Tibial nerve (tissue), 4 donors: ENCODE results near the gene ACTL9.

ENCODE experiments used
- CTCF ChIP-seq, 5 experiments: fragments of 200-600 bp in 3 of 5; fragments of 450-650 bp in 2 of 5; sonication (generic) in 3 of 5; IDR thresholded peaks; one replicate each; pipeline ENCODE4 v1.5.1; 2016 to 2019; ENCODE audit warnings: antibody characterized with exemption in 5 of 5, mild to moderate bottlenecking in 3 of 5, moderate library complexity in 2 of 5
- EP300 ChIP-seq, 2 donors: sonication (generic); formaldehyde crosslinking; IDR thresholded peaks; one replicate each; pipeline ENCODE4 v1.6.1; 2017; ENCODE audit warnings: antibody characterized with exemption in 2 of 2, mild to moderate bottlenecking in 1 of 2
- POLR2A ChIP-seq, 2 donors: fragments of 450-650 bp; IDR thresholded peaks; one replicate each; pipeline ENCODE4 v1.6.1; 2017; ENCODE audit warnings: antibody characterized with exemption in 2 of 2, mild to moderate bottlenecking in 2 of 2, moderate library complexity in 2 of 2

DNA sequence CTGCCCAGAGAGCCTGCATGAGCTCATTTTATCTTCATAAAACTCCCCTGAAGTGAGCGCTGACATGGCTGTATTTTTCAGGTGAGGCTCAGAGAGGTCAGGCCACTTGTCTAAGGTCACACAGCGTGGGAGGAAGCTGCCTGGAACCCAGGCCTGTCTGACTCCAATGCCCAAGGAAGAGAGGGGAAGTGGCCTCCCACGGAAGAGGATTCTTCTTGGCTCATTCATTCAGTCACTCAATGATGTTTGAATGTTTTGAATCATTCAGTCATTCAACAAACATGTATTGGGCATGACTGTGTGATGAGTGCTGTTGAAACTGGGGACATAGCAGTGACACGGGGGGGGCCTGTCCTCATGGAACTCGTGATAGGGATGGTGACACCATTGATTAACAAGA, 12.0 kb downstream of the ACTL9 start:
- TF ChIP-seq CTCF (IDR thresholded peaks at IDR 0.05) (no peak), EP300 (IDR thresholded peaks at IDR 0.05) (no peak), POLR2A (IDR thresholded peaks at IDR 0.05) (no peak)
